ENCODE data around the gene DIP2B. TPM values are rescaled to one million over a fixed set of nuclear protein-coding genes. Genes with fewer than 3 reads are reported as not detected.
A peak's percentile ranks its signal among the peaks of the same experiment; 100 is the strongest.
"Not testable (repeated sequence)": the region's sequence is repeated elsewhere in the genome, so short reads cannot be mapped to it uniquely, and the experiment has no call there.

The DIP2B gene
- polyA plus RNA-seq, 3 donors = 3.5 to 12.3 (median 6.5) TPM

DNA sequence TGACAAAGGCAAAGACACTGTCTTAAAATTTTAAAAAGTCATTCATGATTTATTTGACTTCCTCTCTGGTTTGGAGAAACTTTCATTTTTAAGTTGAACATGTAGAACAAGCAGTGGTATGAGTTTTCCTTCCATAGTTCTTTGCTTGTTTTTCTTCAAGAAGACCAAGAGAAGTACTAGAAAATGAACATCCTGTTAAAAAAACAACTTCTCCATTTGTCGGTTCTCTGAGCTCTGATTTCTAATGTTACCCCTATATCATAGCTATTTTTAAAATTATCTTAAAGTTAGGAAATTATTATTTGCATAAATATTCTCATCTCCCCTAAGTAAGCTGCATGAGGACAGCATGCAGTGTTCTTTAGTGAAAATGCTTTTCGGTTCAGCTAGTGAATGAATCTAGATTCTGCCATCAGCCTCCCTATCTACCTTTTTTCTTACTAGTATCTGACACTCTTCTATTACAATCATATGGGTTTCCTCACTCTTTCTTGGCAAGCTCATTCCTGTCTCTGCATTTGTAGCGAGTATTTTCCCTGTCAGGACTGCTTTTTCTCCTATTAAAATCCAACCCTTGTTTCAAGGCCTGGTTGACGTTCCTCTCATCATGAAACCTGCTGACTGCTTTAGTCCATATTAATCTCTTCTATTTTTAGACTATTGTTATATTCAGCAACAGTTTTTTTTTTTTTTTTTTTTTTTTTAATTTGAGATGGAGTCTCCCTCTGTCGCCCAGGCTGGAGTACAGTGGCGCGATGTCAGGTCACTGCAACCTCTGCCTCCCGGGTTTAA, 15.8 kb downstream of the DIP2B start:
- H3K4me2 ChIP-seq (replicated peaks; ENCODE audit: extremely low read depth, low read length, poor library complexity, severe bottlenecking) = peak overlapping the region; percentile 62
- H3K4me3 Mint-ChIP-seq = peak overlapping the region; percentile 61 to 67
- DNase-seq = peak in 1 of 3 donors; percentile 39
- no peaks in the 10 kb centered on the region for H3K27me3 ChIP-seq (ENCODE audit: control insufficient read depth in 2 of 2, insufficient read depth in 2 of 2, low read length in 2 of 2)
- peaks cover 84% of the 10 kb centered on the region for H3K79me2 ChIP-seq (ENCODE audit: insufficient read depth, low read length)
- H3K4me1 Mint-ChIP-seq = peaks cover 49% of the 10 kb centered on the region
- peak overlapping the region; percentile 50 for H2AFZ ChIP-seq (ENCODE audit: insufficient read depth, low read depth, low read length, poor library complexity, severe bottlenecking)
- TF ChIP-seq, protein P1, sequence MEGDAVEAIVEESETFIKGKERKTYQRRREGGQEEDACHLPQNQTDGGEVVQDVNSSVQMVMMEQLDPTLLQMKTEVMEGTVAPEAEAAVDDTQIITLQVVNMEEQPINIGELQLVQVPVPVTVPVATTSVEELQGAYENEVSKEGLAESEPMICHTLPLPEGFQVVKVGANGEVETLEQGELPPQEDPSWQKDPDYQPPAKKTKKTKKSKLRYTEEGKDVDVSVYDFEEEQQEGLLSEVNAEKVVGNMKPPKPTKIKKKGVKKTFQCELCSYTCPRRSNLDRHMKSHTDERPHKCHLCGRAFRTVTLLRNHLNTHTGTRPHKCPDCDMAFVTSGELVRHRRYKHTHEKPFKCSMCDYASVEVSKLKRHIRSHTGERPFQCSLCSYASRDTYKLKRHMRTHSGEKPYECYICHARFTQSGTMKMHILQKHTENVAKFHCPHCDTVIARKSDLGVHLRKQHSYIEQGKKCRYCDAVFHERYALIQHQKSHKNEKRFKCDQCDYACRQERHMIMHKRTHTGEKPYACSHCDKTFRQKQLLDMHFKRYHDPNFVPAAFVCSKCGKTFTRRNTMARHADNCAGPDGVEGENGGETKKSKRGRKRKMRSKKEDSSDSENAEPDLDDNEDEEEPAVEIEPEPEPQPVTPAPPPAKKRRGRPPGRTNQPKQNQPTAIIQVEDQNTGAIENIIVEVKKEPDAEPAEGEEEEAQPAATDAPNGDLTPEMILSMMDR (IDR thresholded peaks at IDR 0.05) = no peak
- H3K36me3 ChIP-seq (replicated peaks in 1 of 2; ENCODE audit: control insufficient read depth in 1 of 2, insufficient read depth in 2 of 2, low read length in 2 of 2) = peaks cover 0 to 5% of the 10 kb centered on the region in 2 donors
- intact Hi-C loops (cut with micrococcal nuclease) = loop anchor here in 1 of 2 donors (10.0 kb wide), 1 partner anchor 54 kb away; no protein-coding TSS in a partner anchor
- H3K27ac ChIP-seq (ENCODE audit: low read depth in 1 of 2, low read length in 2 of 2) = peak overlapping the region; percentile 78 to 81
- no peaks in the 10 kb centered on the region for H3K27me3 Mint-ChIP-seq (ENCODE audit: low read depth in 3 of 3)
- H3K9ac ChIP-seq (ENCODE audit: insufficient read depth, low read length, poor library complexity, severe bottlenecking) = no peak overlapping the region
- H3K4me1 ChIP-seq (ENCODE audit: control insufficient read depth in 1 of 2, insufficient read depth in 2 of 2, low read length in 2 of 2) = peaks cover 64 to 69% of the 10 kb centered on the region in 2 donors
- peaks cover 8 to 15% of the 10 kb centered on the region in 2 donors for H3K36me3 Mint-ChIP-seq
- no peaks in the 10 kb centered on the region for H3K9me3 Mint-ChIP-seq
- H3K27ac Mint-ChIP-seq = peak overlapping the region in 6 of 7 donors; percentile 89 to 96 (median 94)
- peaks cover 37% of the 10 kb centered on the region for H4K20me1 ChIP-seq (ENCODE audit: insufficient read depth, low read length)
- WGBS (ENCODE audit: insufficient coverage) = 45% methylated on average over 2 of the region's 8 CpGs
- H3K9me3 ChIP-seq (replicated peaks in 1 of 2; ENCODE audit: control insufficient read depth in 1 of 2, insufficient read depth in 1 of 2, low read length in 2 of 2) = no peaks in the 10 kb centered on the region
- peak overlapping the region in 2 of 3 experiments; percentile 0 to 66 for H3K4me3 ChIP-seq (replicated peaks in 1 of 3; ENCODE audit: low read depth in 2 of 3, low read length in 3 of 3)

DNA sequence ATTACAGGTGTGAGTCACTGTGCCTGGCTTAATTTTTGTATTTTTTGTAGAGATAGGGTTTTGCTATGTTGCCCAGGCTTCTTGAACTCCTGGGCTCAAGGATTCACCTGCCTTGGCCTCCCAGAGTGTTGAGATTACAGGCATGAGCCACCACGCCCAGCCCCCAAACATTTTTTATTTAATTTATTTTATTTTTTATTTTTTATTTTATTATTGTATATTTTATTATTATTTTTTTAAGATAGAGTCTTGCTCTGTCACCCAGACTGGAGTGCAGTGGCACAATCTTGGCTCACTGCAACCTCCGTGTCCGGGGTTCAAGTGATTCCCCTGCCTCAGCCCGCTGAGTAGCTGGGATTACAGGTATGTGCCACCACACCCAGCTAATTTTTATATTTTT, 17.0 kb downstream of the DIP2B start:
- H3K4me1 Mint-ChIP-seq = peaks cover 46% of the 10 kb centered on the region
- H3K79me2 ChIP-seq (ENCODE audit: insufficient read depth, low read length) = peaks cover 86% of the 10 kb centered on the region
- not testable (repeated sequence) for H3K4me3 ChIP-seq (replicated peaks in 1 of 3; ENCODE audit: low read depth in 2 of 3, low read length in 3 of 3); H3K27ac ChIP-seq (ENCODE audit: low read depth in 1 of 2, low read length in 2 of 2); H3K9me3 ChIP-seq (replicated peaks in 1 of 2; ENCODE audit: control insufficient read depth in 1 of 2, insufficient read depth in 1 of 2, low read length in 2 of 2); H3K9me3 Mint-ChIP-seq; H3K4me2 ChIP-seq (replicated peaks; ENCODE audit: extremely low read depth, low read length, poor library complexity, severe bottlenecking); H3K27me3 ChIP-seq (ENCODE audit: control insufficient read depth in 2 of 2, insufficient read depth in 2 of 2, low read length in 2 of 2); DNase-seq; H3K27me3 Mint-ChIP-seq (ENCODE audit: low read depth in 3 of 3); H3K4me3 Mint-ChIP-seq; H2AFZ ChIP-seq (ENCODE audit: insufficient read depth, low read depth, low read length, poor library complexity, severe bottlenecking); H3K9ac ChIP-seq (ENCODE audit: insufficient read depth, low read length, poor library complexity, severe bottlenecking)
- H3K4me1 ChIP-seq (ENCODE audit: control insufficient read depth in 1 of 2, insufficient read depth in 2 of 2, low read length in 2 of 2) = peaks cover 52 to 57% of the 10 kb centered on the region in 2 donors
- peaks cover 13 to 24% of the 10 kb centered on the region in 2 donors for H3K36me3 Mint-ChIP-seq
- peaks cover 49% of the 10 kb centered on the region for H4K20me1 ChIP-seq (ENCODE audit: insufficient read depth, low read length)
- WGBS (ENCODE audit: insufficient coverage) = 100% methylated on average over 2 of the region's 4 CpGs
- peaks cover 0 to 14% of the 10 kb centered on the region in 2 donors for H3K36me3 ChIP-seq (replicated peaks in 1 of 2; ENCODE audit: control insufficient read depth in 1 of 2, insufficient read depth in 2 of 2, low read length in 2 of 2)
- intact Hi-C loops (cut with micrococcal nuclease) = loop anchor here in 1 of 2 donors (10.0 kb wide), 1 partner anchor 53 kb away; no protein-coding TSS in a partner anchor
- H3K27ac Mint-ChIP-seq = peak overlapping the region in 2 of 7 donors; percentile 89 to 90

All from CD14-positive monocyte (primary cell).